ENCODE data around the gene ARMC6. TPM values are rescaled to one million over a fixed set of nuclear protein-coding genes. Genes with fewer than 3 reads are reported as not detected.

The ARMC6 gene
- polyA plus RNA-seq, 2 donors: 18.2 to 22.1 TPM

DNA sequence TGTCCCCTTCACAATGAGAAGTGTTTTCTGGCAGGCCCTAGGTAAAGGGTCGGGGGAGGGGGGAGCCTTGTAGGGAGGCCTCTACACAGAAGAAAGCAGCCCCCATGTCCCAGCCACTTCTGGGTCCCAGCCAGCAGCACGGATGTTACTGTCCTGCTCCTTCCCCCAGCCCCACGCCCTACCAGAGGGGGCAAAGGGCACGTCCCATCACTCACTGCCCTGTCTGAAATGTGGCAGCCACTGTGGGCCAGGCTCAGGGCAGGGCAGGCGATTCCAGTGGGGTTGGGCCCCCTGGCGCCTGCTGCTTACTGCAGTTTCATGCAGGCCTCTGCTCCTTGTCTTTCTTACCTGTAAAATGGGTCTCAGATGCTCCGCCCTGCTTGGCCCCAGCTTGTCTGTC is 24.3 kb downstream of the ARMC6 start:
- Histone ChIP-seq H3K36me3 (ENCODE audit: control insufficient read depth in 2 of 2, insufficient read depth in 2 of 2, low read length in 1 of 2) (peaks cover 18 to 46% of the 10 kb centered on the region in 2 donors), H3K4me3 (ENCODE audit: low read depth in 1 of 2, low read length in 2 of 2) (no peak overlapping the region), H3K27ac (ENCODE audit: low read depth in 2 of 2, low read length in 1 of 2) (no peak overlapping the region), H3K4me1 (ENCODE audit: control insufficient read depth in 2 of 2, insufficient read depth in 2 of 2, low read length in 1 of 2) (no peaks in the 10 kb centered on the region), H3K27me3 (ENCODE audit: control insufficient read depth in 1 of 2, insufficient read depth in 2 of 2, low read length in 2 of 2) (no peaks in the 10 kb centered on the region), H3K9me3 (ENCODE audit: control insufficient read depth in 2 of 2, insufficient read depth in 1 of 2, low read depth in 1 of 2, low read length in 1 of 2) (no peaks in the 10 kb centered on the region)
- 82% methylated on average over 7 of the region's 7 CpGs for WGBS, 2 donors

DNA sequence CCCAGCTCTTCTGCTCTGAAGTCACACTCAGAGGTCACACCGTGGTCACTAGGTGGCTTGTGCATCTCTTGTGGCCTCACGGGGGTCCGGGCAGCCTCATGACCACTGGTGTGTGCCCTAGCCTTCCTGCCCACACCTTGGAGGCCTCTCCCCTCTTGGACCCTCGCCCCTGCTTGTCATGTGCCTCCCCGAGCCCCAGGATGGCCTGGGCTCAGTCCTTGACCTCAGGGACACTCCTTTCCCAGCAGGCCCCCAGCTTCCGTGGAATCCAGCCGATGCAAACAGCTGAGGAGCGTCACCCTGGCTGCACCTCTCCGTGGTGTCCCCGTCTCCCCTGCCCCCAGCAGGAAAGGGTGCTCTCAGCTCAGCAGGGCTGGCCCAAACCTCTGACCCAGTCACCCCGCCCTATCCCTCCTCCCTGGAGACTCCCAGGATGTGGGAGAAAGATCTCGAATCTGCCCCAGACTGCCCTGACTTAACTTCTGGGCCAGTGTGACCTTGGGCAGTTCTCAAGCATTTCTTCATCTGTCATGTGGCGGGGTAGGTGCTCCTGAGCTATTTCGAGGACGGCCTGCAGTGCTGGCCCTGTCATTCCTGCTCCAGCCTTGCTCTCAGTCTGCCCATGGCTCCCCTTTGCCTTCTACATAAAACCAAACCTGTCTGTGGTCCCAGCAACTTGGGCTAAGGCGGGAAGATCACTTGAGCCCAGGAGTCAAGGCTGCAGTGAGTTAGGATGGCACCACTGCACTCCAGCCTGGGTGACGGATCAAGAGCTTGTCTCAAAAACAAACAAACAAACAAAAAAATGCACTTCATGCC is 25.8 kb downstream of the ARMC6 start:
- Histone ChIP-seq H3K27ac (ENCODE audit: low read depth in 2 of 2, low read length in 1 of 2) (no peak overlapping the region), H3K4me3 (ENCODE audit: low read depth in 1 of 2, low read length in 2 of 2) (no peak overlapping the region), H3K36me3 (ENCODE audit: control insufficient read depth in 2 of 2, insufficient read depth in 2 of 2, low read length in 1 of 2) (peaks cover 16 to 40% of the 10 kb centered on the region in 2 donors), H3K4me1 (ENCODE audit: control insufficient read depth in 2 of 2, insufficient read depth in 2 of 2, low read length in 1 of 2) (no peaks in the 10 kb centered on the region), H3K9me3 (ENCODE audit: control insufficient read depth in 2 of 2, insufficient read depth in 1 of 2, low read depth in 1 of 2, low read length in 1 of 2) (no peaks in the 10 kb centered on the region), H3K27me3 (ENCODE audit: control insufficient read depth in 1 of 2, insufficient read depth in 2 of 2, low read length in 2 of 2) (no peaks in the 10 kb centered on the region)
- 84% methylated on average over 17 of the region's 17 CpGs for WGBS, 2 donors

DNA sequence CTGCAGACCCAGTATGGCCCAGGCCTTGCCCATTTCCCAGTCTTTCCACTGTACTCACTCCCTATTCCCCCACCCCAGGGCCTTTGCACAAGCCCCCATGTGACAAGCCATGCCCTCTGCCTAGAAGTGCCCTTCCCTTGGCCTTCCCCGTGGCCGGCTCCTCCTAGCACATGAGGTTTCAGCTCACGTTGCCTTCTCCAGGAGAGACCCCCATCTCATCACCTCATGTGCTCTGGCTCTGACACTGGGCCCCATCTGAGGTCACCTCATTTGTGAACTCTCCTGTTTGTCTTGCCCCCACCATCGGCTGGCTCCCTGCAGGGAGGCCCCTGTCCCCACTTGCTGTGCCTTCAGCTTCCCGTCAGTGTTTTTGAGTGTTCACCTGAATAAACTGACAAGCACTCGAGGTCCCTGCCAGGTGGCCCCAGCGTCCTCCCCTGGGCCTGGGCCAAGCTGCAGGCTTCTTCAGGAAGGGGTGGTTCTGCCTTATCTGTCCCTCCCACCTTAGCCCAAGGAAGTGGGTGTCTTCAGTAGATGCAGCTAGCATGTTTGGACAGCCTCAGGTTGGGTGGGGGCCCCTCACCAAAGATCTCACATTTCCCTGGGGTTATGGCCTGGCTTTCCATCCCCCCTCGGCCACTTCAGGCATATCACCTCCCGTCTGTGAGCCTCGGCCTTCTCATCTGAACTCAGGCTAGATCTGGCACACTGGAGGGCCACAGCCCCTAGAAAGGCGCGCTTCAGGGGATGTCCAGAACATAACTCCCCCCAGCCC is 26.6 kb downstream of the ARMC6 start:
- H3K27ac ChIP-seq (ENCODE audit: low read depth in 2 of 2, low read length in 1 of 2): no peak overlapping the region
- peaks cover 9 to 32% of the 10 kb centered on the region in 2 donors for H3K36me3 ChIP-seq (ENCODE audit: control insufficient read depth in 2 of 2, insufficient read depth in 2 of 2, low read length in 1 of 2)
- H3K27me3 ChIP-seq (ENCODE audit: control insufficient read depth in 1 of 2, insufficient read depth in 2 of 2, low read length in 2 of 2): no peaks in the 10 kb centered on the region
- WGBS, 2 donors: 83 to 84% methylated on average over 12 of the region's 12 CpGs
- no peaks in the 10 kb centered on the region for H3K9me3 ChIP-seq (ENCODE audit: control insufficient read depth in 2 of 2, insufficient read depth in 1 of 2, low read depth in 1 of 2, low read length in 1 of 2)
- no peak overlapping the region for H3K4me3 ChIP-seq (ENCODE audit: low read depth in 1 of 2, low read length in 2 of 2)
- H3K4me1 ChIP-seq (ENCODE audit: control insufficient read depth in 2 of 2, insufficient read depth in 2 of 2, low read length in 1 of 2): peaks cover 2 to 5% of the 10 kb centered on the region in 2 donors

DNA sequence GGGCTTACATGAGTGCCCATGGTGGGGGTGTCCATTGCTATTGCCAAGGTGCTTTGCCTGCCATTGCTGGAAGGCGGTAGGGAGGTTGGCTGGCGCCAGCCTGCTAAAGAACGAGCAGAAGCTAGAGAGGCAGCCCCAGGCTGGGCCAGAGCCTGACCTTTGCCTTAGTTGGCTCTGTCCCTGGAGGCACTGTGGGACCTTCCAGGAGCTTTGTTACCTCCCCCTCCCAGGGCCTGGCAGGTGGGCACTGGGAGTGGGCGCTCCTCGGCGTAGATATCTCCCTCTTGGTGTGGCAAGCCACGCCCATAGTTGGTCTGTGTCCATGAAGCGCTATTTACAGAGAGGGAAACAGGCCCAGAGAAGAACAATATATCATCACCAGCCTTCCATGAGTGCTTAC is 28.1 kb downstream of the ARMC6 start:
- Histone ChIP-seq H3K4me1 (ENCODE audit: control insufficient read depth in 2 of 2, insufficient read depth in 2 of 2, low read length in 1 of 2) (peaks cover 4 to 6% of the 10 kb centered on the region in 2 donors), H3K4me3 (ENCODE audit: low read depth in 1 of 2, low read length in 2 of 2) (no peak overlapping the region), H3K9me3 (ENCODE audit: control insufficient read depth in 2 of 2, insufficient read depth in 1 of 2, low read depth in 1 of 2, low read length in 1 of 2) (no peaks in the 10 kb centered on the region), H3K27ac (ENCODE audit: low read depth in 2 of 2, low read length in 1 of 2) (no peak overlapping the region), H3K36me3 (ENCODE audit: control insufficient read depth in 2 of 2, insufficient read depth in 2 of 2, low read length in 1 of 2) (peaks cover 9 to 22% of the 10 kb centered on the region in 2 donors), H3K27me3 (ENCODE audit: control insufficient read depth in 1 of 2, insufficient read depth in 2 of 2, low read length in 2 of 2) (no peaks in the 10 kb centered on the region)
- 64 to 66% methylated on average over 8 of the region's 8 CpGs for WGBS, 2 donors

DNA sequence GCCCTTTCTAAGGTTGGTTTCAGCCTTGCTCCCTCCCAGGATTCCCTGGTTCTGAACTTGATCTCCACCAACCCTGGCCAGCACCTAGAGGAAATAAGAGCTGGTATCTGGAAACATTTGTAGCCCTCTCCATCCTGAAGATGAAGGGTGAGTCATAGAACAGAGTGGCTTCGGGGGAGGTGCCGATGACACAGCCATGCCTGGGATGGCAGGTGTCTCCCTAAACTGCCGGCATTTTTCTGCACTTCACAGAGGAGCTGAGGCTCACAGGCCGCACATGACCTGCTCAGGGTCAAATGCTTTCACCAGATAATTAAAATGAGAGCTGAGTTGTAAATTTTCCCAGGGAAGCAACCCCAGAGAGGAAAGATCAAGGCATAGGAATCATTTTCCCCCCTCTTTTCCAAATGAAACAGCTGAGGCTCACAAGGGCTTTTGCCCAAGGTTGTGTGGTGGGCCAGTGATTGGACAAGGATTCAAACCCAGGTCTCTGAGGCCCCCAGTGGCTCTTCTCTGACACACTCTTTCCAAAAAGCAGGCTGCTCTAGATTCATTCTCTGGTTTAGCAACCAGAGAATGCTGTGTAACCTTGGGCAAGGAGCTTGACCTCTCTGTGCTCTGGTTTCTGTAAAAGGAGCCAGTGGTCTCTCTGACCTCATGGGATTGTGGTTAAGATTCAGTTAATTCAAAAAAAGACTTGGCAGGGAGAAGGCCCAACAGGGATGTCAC is 29.2 kb downstream of the ARMC6 start:
- no peaks in the 10 kb centered on the region for H3K9me3 ChIP-seq (ENCODE audit: control insufficient read depth in 2 of 2, insufficient read depth in 1 of 2, low read depth in 1 of 2, low read length in 1 of 2)
- peaks cover 7 to 11% of the 10 kb centered on the region in 2 donors for H3K36me3 ChIP-seq (ENCODE audit: control insufficient read depth in 2 of 2, insufficient read depth in 2 of 2, low read length in 1 of 2)
- H3K4me1 ChIP-seq (ENCODE audit: control insufficient read depth in 2 of 2, insufficient read depth in 2 of 2, low read length in 1 of 2): peaks cover 4 to 6% of the 10 kb centered on the region in 2 donors
- H3K4me3 ChIP-seq (ENCODE audit: low read depth in 1 of 2, low read length in 2 of 2): no peak overlapping the region
- H3K27me3 ChIP-seq (ENCODE audit: control insufficient read depth in 1 of 2, insufficient read depth in 2 of 2, low read length in 2 of 2): no peaks in the 10 kb centered on the region
- H3K27ac ChIP-seq (ENCODE audit: low read depth in 2 of 2, low read length in 1 of 2): peak overlapping the region in 1 of 2 donors; percentile 74
- WGBS, 2 donors: 75% methylated on average over 4 of the region's 4 CpGs

DNA sequence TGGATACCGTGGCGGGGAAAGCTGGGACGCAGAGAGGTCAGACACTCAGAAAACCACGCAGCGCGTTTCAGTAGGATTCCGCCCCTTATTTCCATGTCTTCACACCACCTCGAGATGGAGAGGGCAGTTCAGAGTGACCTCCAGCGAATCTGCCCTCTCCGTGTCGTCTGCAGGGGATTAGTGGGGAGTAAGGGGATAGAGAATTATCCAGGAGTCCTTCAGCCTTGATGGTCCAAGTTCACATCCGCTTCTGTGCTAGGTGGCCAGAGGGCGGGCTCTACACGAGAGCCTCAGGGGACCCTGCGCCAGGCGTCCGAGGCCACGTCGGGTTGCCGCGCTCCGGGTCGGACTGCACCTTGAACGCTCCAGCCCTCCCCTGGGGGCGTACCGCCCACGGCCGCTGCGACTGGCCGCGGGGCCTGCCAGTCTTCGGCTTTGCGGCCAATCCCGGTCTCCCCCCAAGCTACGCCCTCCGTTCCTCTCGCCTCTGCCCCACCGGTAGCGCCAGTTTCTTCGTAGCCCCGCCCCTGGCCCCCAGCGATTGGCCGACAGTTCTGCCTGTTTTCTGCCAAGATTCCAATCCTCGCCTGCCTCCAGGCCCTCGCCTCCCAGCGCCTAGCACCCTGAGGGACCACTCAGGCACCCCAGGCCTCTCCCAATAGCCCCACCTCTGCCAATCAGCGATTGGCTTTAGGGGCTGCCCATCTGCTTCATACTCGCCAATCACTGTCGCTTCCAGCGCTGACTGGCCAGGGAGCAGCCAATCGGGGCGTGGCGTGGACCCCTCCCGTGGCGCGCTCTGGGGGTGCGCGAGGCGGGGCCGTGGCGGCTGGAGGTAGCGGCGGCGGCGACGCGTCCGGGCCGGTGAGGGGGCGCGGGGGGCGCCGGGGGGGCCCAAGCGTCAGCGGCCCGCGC is 30.0 kb downstream of the ARMC6 start, which contains the start of gene SLC25A42:
Gene SLC25A42, plus strand, starts transcription at position 812 of the 915 bp plus-strand sequence. CDS start 32,131 bp downstream, outside the sequence.
- Histone ChIP-seq H3K27ac (ENCODE audit: low read depth in 2 of 2, low read length in 1 of 2) (peak within 1 kb of the TSS; percentile 74 to 82), H3K9me3 (ENCODE audit: control insufficient read depth in 2 of 2, insufficient read depth in 1 of 2, low read depth in 1 of 2, low read length in 1 of 2) (no peaks in the 10 kb centered on the region), H3K36me3 (ENCODE audit: control insufficient read depth in 2 of 2, insufficient read depth in 2 of 2, low read length in 1 of 2) (peaks cover 0 to 7% of the 10 kb centered on the region in 2 donors), H3K27me3 (ENCODE audit: control insufficient read depth in 1 of 2, insufficient read depth in 2 of 2, low read length in 2 of 2) (no peaks in the 10 kb centered on the region), H3K4me3 (ENCODE audit: low read depth in 1 of 2, low read length in 2 of 2) (peak within 1 kb of the TSS; percentile 66 to 70), H3K4me1 (ENCODE audit: control insufficient read depth in 2 of 2, insufficient read depth in 2 of 2, low read length in 1 of 2) (peaks cover 4 to 6% of the 10 kb centered on the region in 2 donors)
- 4 to 7% methylated on average over 77 of the region's 77 CpGs for WGBS, 2 donors

DNA sequence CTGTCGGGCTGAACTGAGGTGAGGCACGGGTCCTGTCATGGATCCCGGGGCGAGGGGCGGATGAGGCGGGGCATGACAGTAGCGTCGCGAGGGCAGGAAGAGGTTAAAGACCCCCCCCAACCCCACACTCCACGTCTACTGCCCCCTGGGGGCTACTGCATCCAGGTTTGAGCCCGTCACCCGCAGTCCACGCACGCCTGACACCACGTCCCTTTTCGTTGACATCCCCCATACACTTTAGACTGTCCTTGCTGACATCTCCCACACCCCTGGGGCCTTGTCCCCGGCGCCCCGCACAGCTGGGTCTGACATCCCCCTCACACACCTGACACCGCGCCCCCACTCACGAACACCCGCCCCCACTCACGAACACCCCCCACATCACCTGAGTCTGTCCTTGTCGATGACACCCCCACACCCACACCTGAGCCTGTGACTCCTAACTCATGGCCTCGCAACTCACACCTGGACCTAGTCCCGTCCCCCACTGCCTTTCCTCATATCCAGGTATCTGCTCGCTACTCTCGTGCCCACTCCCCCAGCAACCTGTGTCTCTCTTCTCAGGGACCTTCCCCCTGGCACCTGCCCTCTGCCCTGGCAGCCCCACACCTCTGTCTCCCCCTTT is 30.8 kb downstream of the ARMC6 start:
- Histone ChIP-seq H3K36me3 (ENCODE audit: control insufficient read depth in 2 of 2, insufficient read depth in 2 of 2, low read length in 1 of 2) (peaks cover 0 to 3% of the 10 kb centered on the region in 2 donors), H3K4me3 (ENCODE audit: low read depth in 1 of 2, low read length in 2 of 2) (peak overlapping the region; percentile 66 to 70), H3K9me3 (ENCODE audit: control insufficient read depth in 2 of 2, insufficient read depth in 1 of 2, low read depth in 1 of 2, low read length in 1 of 2) (no peaks in the 10 kb centered on the region), H3K27ac (ENCODE audit: low read depth in 2 of 2, low read length in 1 of 2) (peak overlapping the region; percentile 68 to 82), H3K4me1 (ENCODE audit: control insufficient read depth in 2 of 2, insufficient read depth in 2 of 2, low read length in 1 of 2) (peaks cover 6% of the 10 kb centered on the region in 2 donors), H3K27me3 (ENCODE audit: control insufficient read depth in 1 of 2, insufficient read depth in 2 of 2, low read length in 2 of 2) (no peaks in the 10 kb centered on the region)
- WGBS, 2 donors: 1% methylated on average over 23 to 29 of the region's 29 CpGs

DNA sequence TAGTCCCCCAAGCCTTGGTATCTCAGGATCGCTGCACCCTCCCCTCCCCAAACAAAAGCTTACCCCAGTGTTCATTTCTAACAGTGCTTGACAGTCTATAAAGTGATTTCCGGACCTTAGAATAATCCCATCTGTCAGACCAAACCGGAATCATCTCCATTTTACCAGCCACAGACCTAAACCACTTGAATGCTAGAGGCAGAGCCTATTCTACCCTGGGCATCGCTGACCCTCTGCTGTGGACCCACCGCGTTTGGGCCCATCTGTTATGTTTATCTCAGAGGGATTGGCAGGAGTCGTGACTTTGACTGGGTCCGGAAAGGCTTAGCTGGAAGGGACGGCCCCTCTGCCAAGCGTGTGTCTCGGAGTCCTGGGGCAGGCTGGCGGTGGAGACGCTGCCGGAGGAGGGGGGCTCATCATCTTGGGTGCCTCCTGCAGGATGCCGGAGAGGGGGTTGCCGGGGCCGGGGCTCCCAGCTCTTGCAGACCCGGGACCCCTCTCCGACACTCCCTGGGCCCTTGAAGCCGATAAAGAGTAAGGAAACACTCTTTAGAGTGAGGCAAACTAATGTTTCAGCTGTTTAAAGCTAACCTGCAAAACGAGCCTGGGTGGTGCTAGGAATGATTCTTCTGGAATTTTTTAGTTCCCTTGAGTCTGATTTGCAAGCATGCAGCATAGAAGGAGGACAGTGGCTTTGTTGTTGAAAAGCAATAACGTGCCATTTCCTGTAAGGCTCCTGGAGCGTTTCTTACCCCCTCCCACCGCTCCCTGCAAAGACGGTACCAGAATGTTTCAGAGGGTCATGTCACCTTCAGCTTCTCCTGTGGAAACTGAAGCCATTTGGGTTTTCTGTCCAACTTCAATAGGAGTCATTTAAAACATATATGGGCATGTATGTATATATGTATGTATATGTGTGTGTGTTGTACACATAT is 31.7 kb downstream of the ARMC6 start:
- H3K4me1 ChIP-seq (ENCODE audit: control insufficient read depth in 2 of 2, insufficient read depth in 2 of 2, low read length in 1 of 2): peaks cover 6 to 7% of the 10 kb centered on the region in 2 donors
- 2% methylated on average over 25 of the region's 25 CpGs for WGBS, 2 donors
- H3K27me3 ChIP-seq (ENCODE audit: control insufficient read depth in 1 of 2, insufficient read depth in 2 of 2, low read length in 2 of 2): no peaks in the 10 kb centered on the region
- peak overlapping the region in 1 of 2 donors; percentile 55 for H3K27ac ChIP-seq (ENCODE audit: low read depth in 2 of 2, low read length in 1 of 2)
- peak overlapping the region; percentile 66 to 70 for H3K4me3 ChIP-seq (ENCODE audit: low read depth in 1 of 2, low read length in 2 of 2)
- H3K9me3 ChIP-seq (ENCODE audit: control insufficient read depth in 2 of 2, insufficient read depth in 1 of 2, low read depth in 1 of 2, low read length in 1 of 2): no peaks in the 10 kb centered on the region
- no peaks in the 10 kb centered on the region for H3K36me3 ChIP-seq (ENCODE audit: control insufficient read depth in 2 of 2, insufficient read depth in 2 of 2, low read length in 1 of 2)

All from esophagus (tissue), 2 donors.